IMR-90 (cell line): ENCODE results near the gene CTNNA2. TPM values are rescaled to one million over a fixed set of nuclear protein-coding genes. Genes with fewer than 3 reads are reported as not detected.

Source experiments
- ATAC-seq: fragments of 200-7000 bp; cut with Tn5 transposase; 2 replicates; pipeline ENCODE4 v1.9.1; 2020; ENCODE audit warnings: low read depth, mild to moderate bottlenecking, moderate library complexity
- BruUV-seq: library from RNA; stranded (reverse); fragments of 400-500 nt; replicated peaks from 2 replicates; lab custom pipeline; 2021; lab: Mats Ljungman, UMichigan
- CTCF ChIA-PET: fragments of 300-600 bp; formaldehyde crosslinking; extraction: SDS; loops from one replicate; lab custom pipeline; 2021; ENCODE audit warnings: antibody characterized with exemption; lab: Yijun Ruan, JAX
- POLR2A ChIA-PET: fragments of 300-600 bp; sonication (Branson Sonifier 250); formaldehyde crosslinking; loops from one replicate; lab custom pipeline; 2022; ENCODE audit warnings: antibody characterized with exemption; ENCODE audit not compliant: unreplicated experiment; lab: Charles Lee
- DNase-seq: peaks from one replicate; pipeline ENCODE4 v3.0.0; 2013
- H2AFZ ChIP-seq: replicated peaks from 2 replicates; pipeline ENCODE3; 2013; ENCODE audit warnings: low read length, mild to moderate bottlenecking; ENCODE audit not compliant: poor library complexity
- H2AK5ac ChIP-seq: 2 replicates; pipeline ENCODE4 v1.6.1; 2013; ENCODE audit warnings: low read depth, low read length, inconsistent platforms
- H2AK9ac ChIP-seq: replicated peaks from 2 replicates; pipeline ENCODE3; 2013; ENCODE audit warnings: mild to moderate bottlenecking, low read depth, low read length, moderate library complexity; ENCODE audit not compliant: poor library complexity
- H2BK120ac ChIP-seq: 2 replicates; pipeline ENCODE4 v1.6.1; 2013; ENCODE audit warnings: low read depth, low read length, inconsistent platforms
- H2BK15ac ChIP-seq: 3 replicates; pipeline ENCODE4 v1.6.1; 2013; ENCODE audit warnings: low read depth, low read length, inconsistent platforms
- H2BK20ac ChIP-seq: 2 replicates; pipeline ENCODE4 v1.6.1; 2013; ENCODE audit warnings: low read depth, mild to moderate bottlenecking, inconsistent platforms, low read length, moderate library complexity
- H2BK5ac ChIP-seq: 2 replicates; pipeline ENCODE4 v1.6.1; 2013; ENCODE audit warnings: mild to moderate bottlenecking, low read depth, low read length, inconsistent platforms; ENCODE audit not compliant: poor library complexity, severe bottlenecking
- H3K14ac ChIP-seq: replicated peaks from 2 replicates; pipeline ENCODE4 v1.6.1; 2013; ENCODE audit warnings: low read depth, low read length, inconsistent platforms
- H3K18ac ChIP-seq: 2 replicates; pipeline ENCODE4 v1.6.1; 2013; ENCODE audit warnings: low read depth, low read length, control low read depth
- H3K23ac ChIP-seq: 2 replicates; pipeline ENCODE4 v1.6.1; 2013; ENCODE audit warnings: low read depth, low read length, inconsistent platforms
- H3K27ac ChIP-seq: 2 replicates; pipeline ENCODE4 v1.5.1; 2013; ENCODE audit warnings: mild to moderate bottlenecking, control low read depth, low read length; ENCODE audit not compliant: insufficient read depth
- H3K27me3 ChIP-seq: 2 replicates; pipeline ENCODE4 v1.6.1; 2013; ENCODE audit warnings: low read length; ENCODE audit not compliant: control insufficient read depth, insufficient read depth
- H3K36me3 ChIP-seq: 2 replicates; pipeline ENCODE4 v1.6.1; 2013; ENCODE audit warnings: low read length, mixed read lengths; ENCODE audit not compliant: control insufficient read depth, insufficient read depth
- H3K4ac ChIP-seq: 2 replicates; pipeline ENCODE4 v1.6.1; 2013; ENCODE audit warnings: low read depth, low read length, inconsistent platforms
- H3K4me1 ChIP-seq: 2 replicates; pipeline ENCODE4 v1.6.1; 2013; ENCODE audit warnings: low read length, mixed read lengths; ENCODE audit not compliant: control insufficient read depth, insufficient read depth
- H3K4me2 ChIP-seq: 2 replicates; pipeline ENCODE4 v1.6.1; 2013; ENCODE audit warnings: low read depth, mild to moderate bottlenecking, control low read depth, low read length, moderate library complexity
- H3K4me3 ChIP-seq: 2 replicates; pipeline ENCODE4 v1.5.1; 2013; ENCODE audit warnings: low read depth, mild to moderate bottlenecking, control low read depth, low read length, moderate library complexity; ENCODE audit not compliant: insufficient read depth
- H3K56ac ChIP-seq: 2 replicates; pipeline ENCODE4 v1.6.1; 2013; ENCODE audit warnings: low read length, inconsistent platforms; ENCODE audit not compliant: insufficient read depth; ENCODE audit errors: extremely low read depth
- H3K79me1 ChIP-seq, 2 experiments: 2 replicates each; pipeline ENCODE4 v1.6.1; 2013; ENCODE audit warnings: low read length in 2 of 2, inconsistent platforms in 1 of 2, low read depth in 1 of 2
- H3K9ac ChIP-seq: 2 replicates; pipeline ENCODE4 v1.6.1; 2013; ENCODE audit warnings: low read depth, low read length, control low read depth
- H3K9me1 ChIP-seq: 2 replicates; pipeline ENCODE4 v1.6.1; 2013; ENCODE audit warnings: low read length, inconsistent platforms; ENCODE audit not compliant: insufficient read depth
- H3K9me3 ChIP-seq: 2 replicates; pipeline ENCODE4 v1.6.1; 2013; ENCODE audit warnings: low read length; ENCODE audit not compliant: control insufficient read depth, insufficient read depth
- H4K20me1 ChIP-seq: 2 replicates; pipeline ENCODE4 v1.6.1; 2013; ENCODE audit warnings: low read length, inconsistent platforms; ENCODE audit not compliant: insufficient read depth
- H4K5ac ChIP-seq: 2 replicates; pipeline ENCODE4 v1.6.1; 2013; ENCODE audit warnings: mild to moderate bottlenecking, low read depth, low read length, control low read depth
- H4K8ac ChIP-seq, 2 experiments: 2 replicates each; pipeline ENCODE4 v1.6.1; 2013; ENCODE audit warnings: low read depth in 2 of 2, low read length in 2 of 2, control low read depth in 1 of 2, inconsistent platforms in 1 of 2
- H4K91ac ChIP-seq: 2 replicates; pipeline ENCODE4 v1.6.1; 2013; ENCODE audit warnings: low read depth, low read length, inconsistent platforms; ENCODE audit not compliant: insufficient read depth
- CEBPB ChIP-seq: IDR thresholded peaks from 2 replicates; pipeline ENCODE4 v1.6.1; 2012; ENCODE audit warnings: low read depth, low read length, improper control_type of control experiment
- MAFK ChIP-seq: IDR thresholded peaks from 2 replicates; pipeline ENCODE4 v1.6.1; 2012; ENCODE audit warnings: low read depth, low read length, improper control_type of control experiment
- MAZ ChIP-seq: IDR thresholded peaks from 2 replicates; pipeline ENCODE4 v1.6.1; 2012; ENCODE audit warnings: low read depth, mild to moderate bottlenecking, low read length, improper control_type of control experiment, moderate library complexity, borderline replicate concordance
- NFE2L2 ChIP-seq: fragments of 150-350 bp; IDR thresholded peaks from 2 replicates; pipeline ENCODE4 v1.6.1; 2016; ENCODE audit warnings: low read depth, mild to moderate bottlenecking, low read length
- RAD21 ChIP-seq: IDR thresholded peaks from 2 replicates; pipeline ENCODE4 v1.6.1; 2012; ENCODE audit warnings: low read length, improper control_type of control experiment
- WGBS, 2 experiments: methylation state at CpG; one replicate each; pipeline versions ENCODE4 v1.1.5 to v1.1.7; 2013; ENCODE audit warnings: missing lambda C conversion rate in 2 of 2; ENCODE audit not compliant: insufficient read length in 1 of 2; ENCODE audit errors: extremely low coverage in 2 of 2; 5-methylcytosine and 5-hydroxymethylcytosine counted together
- dilution Hi-C: fragments of 300-500 bp; cut with HindIII; formaldehyde crosslinking; loops from one replicate; pipeline ENCODE4 v1.14.3; 2018; ENCODE audit warnings: low sequenced_read_pairs; ENCODE audit not compliant: unreplicated experiment
- in situ Hi-C: fragments of 300-500 bp; cut with MboI; formaldehyde crosslinking; loops from 3 replicates; pipeline ENCODE4 v1.14.3; 2019; ENCODE audit warnings: low sequenced_read_pairs, inconsistent platforms, mixed read lengths
- intact Hi-C: fragments of 100-400 bp; cut with micrococcal nuclease; formaldehyde crosslinking; loops from 2 replicates; pipeline ENCODE4 v1.10.0; 2022
- polyA plus RNA-seq, 3 experiments: library from polyadenylated mRNA; depleted of rRNA; stranded (reverse); fragments of >200 nt; gene quantifications; 2 replicates each; pipeline ENCODE4 v1.2.3, GENCODE V29; 2012; ENCODE audit warnings: low replicate concordance in 1 of 3
- total RNA-seq: library from RNA; depleted of rRNA; stranded (reverse); fragments of >200 nt; gene quantifications from 2 replicates; pipeline ENCODE4 v1.2.3, GENCODE V29; 2012

CTNNA2 gene
- total and polyA plus RNA-seq, 2 of the 4 experiments (the other 2 are of a cell fraction): not detected

- Histone ChIP-seq H3K14ac (no peak overlapping the region), H3K18ac (no peak overlapping the region), H3K4me2 (no peak overlapping the region), H4K91ac (no peak overlapping the region), H3K23ac (no peak overlapping the region), H2BK120ac (no peak overlapping the region), H3K9me1 (no peaks in the 10 kb centered on the region), H4K8ac (no peak overlapping the region), H3K4me1 (no peaks in the 10 kb centered on the region), H3K27ac (no peak overlapping the region), H2BK20ac (no peak overlapping the region), H4K5ac (no peak overlapping the region), H4K20me1 (no peaks in the 10 kb centered on the region), H3K56ac (no peak overlapping the region), H3K79me1 (no peaks in the 10 kb centered on the region), H2AK5ac (no peak overlapping the region), H3K4ac (no peak overlapping the region), H2BK5ac (no peak overlapping the region), H3K4me3 (no peak overlapping the region), H2BK15ac (no peak overlapping the region), H3K9me3 (peaks cover 12% of the 10 kb centered on the region), H2AFZ (no peak overlapping the region), H3K27me3 (no peaks in the 10 kb centered on the region), H3K9ac (no peak overlapping the region), H3K36me3 (no peaks in the 10 kb centered on the region), H2AK9ac (no peak overlapping the region)
- TF ChIP-seq RAD21 (no peak), NFE2L2 (no peak), CEBPB (no peak), MAFK (no peak), MAZ (no peak)
- intact Hi-C loops: no loop called here
- ChIA-PET CTCF (no interaction called here), POLR2A (no interaction called here)
- in situ Hi-C loops: no loop called here
- DNase-seq: no peak
- no peak for ATAC-seq
- no CpG with 5 or more reads among the region's 2 CpGs for WGBS, 2 experiments
- dilution Hi-C loops: no loop called here
- BruUV-seq: no TSS peak
These were observed 34.7 kb downstream of the CTNNA2 start for GRCh38 chr2:79547568-79547967.
